Astrocyte (in vitro differentiated cells and primary cell): ENCODE results near the gene DDX23. TPM values are rescaled to one million over a fixed set of nuclear protein-coding genes. Genes with fewer than 3 reads are reported as not detected.
"Not testable (repeated sequence)": the region's sequence is repeated elsewhere in the genome, so short reads cannot be mapped to it uniquely, and the experiment has no call there.

Experiments
- DNase-seq: peaks from one replicate; pipeline ENCODE4 v3.0.0-alpha.2; 2010; ENCODE audit warnings: low read depth
- FAIRE-seq: peaks from 2 replicates; lab custom pipeline; 2011; peaks lifted over from hg19 to GRCh38; lab: Jason Lieb, UNC
- H2AFZ ChIP-seq: 2 replicates; pipeline ENCODE4 v1.6.0; 2012; ENCODE audit warnings: low read depth, low read length, inconsistent platforms
- H3K27ac ChIP-seq: 2 replicates; pipeline ENCODE4 v1.5.1; 2011; ENCODE audit warnings: low read depth, low read length, inconsistent platforms
- H3K27me3 ChIP-seq: 2 replicates; pipeline ENCODE4 v1.6.0; 2011; ENCODE audit warnings: low read length, inconsistent platforms; ENCODE audit not compliant: insufficient read depth
- H3K36me3 ChIP-seq: 2 replicates; pipeline ENCODE4 v1.5.1; 2011; ENCODE audit warnings: low read length, inconsistent platforms; ENCODE audit not compliant: insufficient read depth
- H3K4me1 ChIP-seq: 2 replicates; pipeline ENCODE4 v1.5.1; 2011; ENCODE audit warnings: low read length, inconsistent platforms; ENCODE audit not compliant: insufficient read depth
- H3K4me2 ChIP-seq: 2 replicates; pipeline ENCODE4 v1.6.0; 2012; ENCODE audit warnings: low read length, inconsistent platforms
- H3K4me3 ChIP-seq: 2 replicates; pipeline ENCODE4 v1.5.1; 2011; ENCODE audit warnings: low read depth, mild to moderate bottlenecking, low read length, inconsistent platforms; ENCODE audit not compliant: insufficient read depth
- H3K79me2 ChIP-seq: 2 replicates; pipeline ENCODE4 v1.6.0; 2012; ENCODE audit warnings: mild to moderate bottlenecking, low read length, inconsistent platforms; ENCODE audit not compliant: insufficient read depth
- H3K9ac ChIP-seq: 2 replicates; pipeline ENCODE4 v1.6.0; 2012; ENCODE audit warnings: mild to moderate bottlenecking, low read length, inconsistent platforms
- H3K9me3 ChIP-seq: 2 replicates; pipeline ENCODE4 v1.5.1; 2012; ENCODE audit warnings: low read depth, mild to moderate bottlenecking, low read length, inconsistent platforms; ENCODE audit not compliant: insufficient read depth
- H4K20me1 ChIP-seq: 2 replicates; pipeline ENCODE4 v1.6.0; 2012; ENCODE audit warnings: low read length, inconsistent platforms; ENCODE audit not compliant: insufficient read depth
- H3K27ac Mint-ChIP-seq: one replicate; pipeline ENCODE4 v1.8.0; 2021; ENCODE audit warnings: mild to moderate bottlenecking, mixed read lengths; ENCODE audit not compliant: unreplicated experiment
- H3K27me3 Mint-ChIP-seq: one replicate; pipeline ENCODE4 v1.8.0; 2021; ENCODE audit warnings: low read depth, mixed read lengths; ENCODE audit not compliant: unreplicated experiment
- H3K36me3 Mint-ChIP-seq: one replicate; pipeline ENCODE4 v1.8.0; 2021; ENCODE audit warnings: low read depth, mixed read lengths; ENCODE audit not compliant: unreplicated experiment
- H3K4me1 Mint-ChIP-seq: one replicate; pipeline ENCODE4 v1.8.0; 2021; ENCODE audit warnings: low read depth, mixed read lengths; ENCODE audit not compliant: unreplicated experiment
- H3K4me3 Mint-ChIP-seq: one replicate; pipeline ENCODE4 v1.8.0; 2021; ENCODE audit warnings: mild to moderate bottlenecking, moderate library complexity, mixed read lengths; ENCODE audit not compliant: unreplicated experiment
- H3K9me3 Mint-ChIP-seq: one replicate; pipeline ENCODE4 v1.8.0; 2021; ENCODE audit warnings: mild to moderate bottlenecking, mixed read lengths; ENCODE audit not compliant: unreplicated experiment
- CTCF ChIP-seq: IDR thresholded peaks from 2 replicates; pipeline ENCODE4 v1.5.1; 2011; ENCODE audit warnings: low read depth, mild to moderate bottlenecking, inconsistent platforms, low read length, moderate library complexity; ENCODE audit not compliant: insufficient read depth
- EZH2 ChIP-seq: IDR thresholded peaks from 2 replicates; pipeline ENCODE4 v1.6.1; 2012; ENCODE audit warnings: mild to moderate bottlenecking, low read length, inconsistent platforms; ENCODE audit not compliant: insufficient read depth
- total RNA-seq: library from RNA; stranded (reverse); gene quantifications from 2 replicates; pipeline ENCODE4 v1.2.1, GENCODE V29; 2021

DDX23 gene
- total RNA-seq, 1 donor from 2014 or later = 77.1 TPM

- H3K36me3 ChIP-seq = no peaks in the 10 kb centered on the region
- TF ChIP-seq CTCF = no peak
- Mint-ChIP-seq H3K9me3 (no peaks in the 10 kb centered on the region), H3K27me3 (no peaks in the 10 kb centered on the region), H3K4me3 (no peak overlapping the region), H3K36me3 (no peaks in the 10 kb centered on the region), H3K4me1 (peaks cover 15% of the 10 kb centered on the region), H3K27ac (no peak overlapping the region)
- peaks cover 25% of the 10 kb centered on the region for H3K79me2 ChIP-seq
- no peak overlapping the region for H2AFZ ChIP-seq
- H4K20me1 ChIP-seq = peaks cover 15% of the 10 kb centered on the region
- FAIRE-seq (no peak), DNase-seq (no peak)
- no peak overlapping the region for H3K27ac ChIP-seq
- no peaks in the 10 kb centered on the region for H3K9me3 ChIP-seq
- H3K9ac ChIP-seq = no peak overlapping the region
- peaks cover 15% of the 10 kb centered on the region for H3K4me1 ChIP-seq
- no peak overlapping the region for H3K4me3 ChIP-seq
- H3K27me3 ChIP-seq = no peaks in the 10 kb centered on the region
- H3K4me2 ChIP-seq = no peak overlapping the region
These were observed 2.5 kb upstream of the DDX23 start for GRCh38 chr12:48854488-48854887.

DNA sequence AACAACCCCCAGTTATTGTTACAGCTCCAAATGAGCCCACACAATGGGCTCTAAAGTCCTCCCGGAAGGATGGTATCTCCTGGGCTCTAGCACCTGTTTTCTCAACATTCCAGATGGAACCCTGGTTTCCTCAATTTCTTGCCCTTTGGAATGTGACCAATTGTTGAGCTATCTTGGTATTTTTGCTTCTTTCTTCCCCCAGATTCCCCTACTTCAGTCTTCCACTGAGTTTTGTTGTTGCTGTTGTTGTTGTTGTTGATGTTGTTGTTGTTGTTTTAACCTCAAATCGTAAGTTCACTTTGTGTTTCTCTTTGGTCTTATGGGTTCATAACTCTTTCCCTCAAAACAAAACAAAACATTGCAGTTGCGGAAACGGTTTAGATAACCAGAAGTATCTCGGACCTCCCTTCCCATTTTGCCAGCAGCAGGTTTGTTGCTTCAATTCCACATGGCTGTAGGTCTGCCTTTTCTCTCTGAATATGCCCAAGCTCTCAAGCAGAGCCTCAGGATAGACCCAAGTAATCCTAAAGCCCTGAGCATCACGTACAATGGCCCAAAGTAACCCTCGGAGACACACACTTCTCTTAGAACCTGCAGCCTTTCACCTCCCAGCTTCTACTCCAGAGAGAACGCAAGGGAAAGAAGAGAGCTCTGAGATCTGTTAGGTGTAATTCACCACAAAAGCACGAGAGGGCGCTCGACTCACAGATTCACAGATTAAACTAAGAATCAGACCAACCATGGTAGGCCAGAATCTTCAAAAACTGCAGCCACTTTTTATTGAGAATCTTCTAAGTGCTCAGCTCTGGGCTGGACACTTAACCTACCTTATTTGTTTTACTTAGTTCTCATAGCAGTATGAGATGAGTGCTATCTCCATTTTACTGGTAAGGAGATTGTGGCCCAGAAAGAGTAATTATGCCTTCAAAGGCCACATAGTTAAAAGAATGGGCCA, 1.0 kb upstream of the DDX23 start:
- no peaks in the 10 kb centered on the region for H3K27me3 ChIP-seq
- peaks cover 22% of the 10 kb centered on the region for H4K20me1 ChIP-seq
- H3K4me3 Mint-ChIP-seq = peak overlapping the region; percentile 95
- H3K27ac ChIP-seq = peak overlapping the region; percentile 14
- H3K4me1 Mint-ChIP-seq = peaks cover 15% of the 10 kb centered on the region
- no peaks in the 10 kb centered on the region for H3K36me3 Mint-ChIP-seq
- peak; percentile 65 for DNase-seq
- H3K4me3 ChIP-seq = peak overlapping the region; percentile 99
- H3K79me2 ChIP-seq = peaks cover 39% of the 10 kb centered on the region
- H3K27ac Mint-ChIP-seq = peak overlapping the region; percentile 75
- H3K4me2 ChIP-seq = peak overlapping the region; percentile 83
- H3K27me3 Mint-ChIP-seq = no peaks in the 10 kb centered on the region
- H2AFZ ChIP-seq = peak overlapping the region; percentile 66
- peaks cover 15% of the 10 kb centered on the region for H3K4me1 ChIP-seq
- peak overlapping the region; percentile 97 for H3K9ac ChIP-seq
- peak; percentile 13 for FAIRE-seq
- H3K9me3 Mint-ChIP-seq = no peaks in the 10 kb centered on the region
- peaks cover 2% of the 10 kb centered on the region for H3K36me3 ChIP-seq
- no peaks in the 10 kb centered on the region for H3K9me3 ChIP-seq
- peak; percentile 94 for TF ChIP-seq CTCF
- no peak for TF ChIP-seq EZH2

DNA sequence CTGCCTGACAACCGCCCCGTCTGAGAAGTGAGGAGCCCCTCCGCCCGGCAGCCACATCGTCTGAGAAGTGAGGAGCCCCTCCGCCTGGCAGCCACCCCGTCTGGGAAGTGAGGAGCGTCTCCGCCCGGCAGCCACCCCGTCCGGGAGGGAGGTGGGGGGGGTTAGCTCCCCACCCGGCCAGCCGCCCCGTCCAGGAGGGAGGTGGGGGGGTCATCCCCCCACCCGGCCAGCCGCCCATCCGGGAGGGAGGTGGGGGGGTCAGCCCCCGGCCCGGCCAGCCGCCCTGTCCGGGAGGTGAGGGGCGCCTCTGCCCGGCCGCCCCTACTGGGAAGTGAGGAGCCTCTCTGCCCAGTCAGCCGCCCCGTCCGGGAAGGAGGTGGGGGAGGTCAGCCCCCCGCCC, 9.9 kb downstream of the DDX23 start:
- H3K9ac ChIP-seq, FAIRE-seq, H3K9me3 ChIP-seq, H3K27me3 ChIP-seq, H3K4me3 ChIP-seq, H3K9me3 Mint-ChIP-seq, H2AFZ ChIP-seq, H3K27me3 Mint-ChIP-seq, H3K4me3 Mint-ChIP-seq, DNase-seq, H3K4me1 ChIP-seq, H3K4me2 ChIP-seq, H3K4me1 Mint-ChIP-seq, H3K27ac Mint-ChIP-seq, H3K27ac ChIP-seq: not testable (repeated sequence)
- Histone ChIP-seq H3K36me3 (peaks cover 42% of the 10 kb centered on the region), H3K79me2 (peaks cover 10% of the 10 kb centered on the region), H4K20me1 (peaks cover 24% of the 10 kb centered on the region)
- peaks cover 16% of the 10 kb centered on the region for H3K36me3 Mint-ChIP-seq
